AG08396 (cell line): Measurements from ENCODE around the gene KRTAP1-3.
"Not testable (repeated sequence)": the region's sequence is repeated elsewhere in the genome, so short reads cannot be mapped to it uniquely, and the experiment has no call there.

ENCODE experiments used
- DNase-seq: peaks from one replicate; pipeline ENCODE4 v3.0.0; 2012; ENCODE audit warnings: low spot score, mixed read lengths

KRTAP1-3 gene

DNA sequence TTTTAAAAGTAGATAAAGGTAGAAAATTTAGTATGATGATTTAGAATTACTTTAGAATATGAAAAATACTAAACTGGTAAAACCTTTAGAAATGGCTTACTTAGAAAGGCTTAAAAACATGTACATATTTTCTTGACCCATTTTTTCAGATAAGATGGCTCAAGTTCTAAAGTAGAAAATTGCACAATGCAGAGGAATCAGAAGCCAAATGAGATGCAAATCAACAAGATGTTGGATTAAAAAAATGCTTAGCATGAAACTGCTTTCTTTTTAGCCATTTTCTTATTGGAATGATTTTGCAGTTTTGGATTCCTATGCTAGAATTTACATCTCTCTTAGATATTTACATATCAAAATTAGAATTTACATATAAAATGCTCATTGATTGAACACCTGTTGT, 24.2 kb downstream of the KRTAP1-3 start:
- DNase-seq: no peak

- no peak for DNase-seq
Observed at GRCh38 chr17:41009936-41010335, 24.7 kb downstream of the KRTAP1-3 start.

DNA sequence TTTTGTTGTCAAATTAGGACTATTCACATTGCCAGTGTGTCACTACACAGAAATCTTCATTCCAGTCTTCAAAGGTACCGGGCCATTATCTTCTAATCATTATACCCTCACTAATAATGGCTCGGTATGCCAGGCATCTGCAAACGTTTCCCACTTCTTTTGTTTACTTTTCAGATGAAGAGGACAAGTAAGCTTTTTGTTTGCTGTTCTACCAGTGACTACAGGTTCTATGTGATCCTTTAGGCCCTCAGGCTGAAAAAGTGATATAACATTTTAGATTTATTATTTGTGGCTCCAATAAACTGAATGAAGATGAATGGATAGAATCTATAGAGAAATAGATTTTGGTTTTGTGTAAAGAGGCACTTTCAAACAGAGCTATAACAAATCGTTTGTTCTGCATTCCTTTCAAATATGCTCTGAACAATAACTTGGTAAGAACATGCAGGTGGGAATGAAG, 25.3 kb downstream of the KRTAP1-3 start:
- no peak for DNase-seq

DNA sequence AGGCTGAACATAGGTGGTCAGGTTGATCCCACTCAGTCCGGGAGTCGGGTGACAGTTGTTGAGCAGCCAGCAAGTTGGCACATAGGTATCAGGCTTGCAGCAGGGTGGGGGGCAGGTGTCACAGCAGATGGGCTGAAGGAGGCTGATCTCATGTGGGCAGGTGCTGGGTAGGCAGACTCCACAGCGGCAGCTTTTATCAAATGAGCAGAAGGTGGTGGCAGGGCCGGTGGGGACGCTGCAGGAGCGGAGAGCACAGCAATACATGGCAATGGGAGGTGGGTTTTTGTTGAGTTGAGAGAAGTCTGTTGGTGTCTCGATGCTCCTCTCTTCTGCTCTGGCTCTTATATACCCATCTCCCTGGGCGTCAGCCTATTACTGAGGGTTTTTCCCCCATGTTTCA, 25.9 kb downstream of the KRTAP1-3 start, which contains the start of gene KRTAP3-1:
Gene KRTAP3-1, minus strand, starts transcription at position 318 of the 400 bp plus-strand sequence. Its CDS starts 54 bp downstream, at position 264.
- DNase-seq: no peak

GRCh38 chr17:41004397-41004796, 30.3 kb downstream of the KRTAP1-3 start:
- DNase-seq: no peak

GRCh38 chr17:41003926-41004325, 30.7 kb downstream of the KRTAP1-3 start:
- DNase-seq: no peak

- no peak for DNase-seq
Observed at GRCh38 chr17:41002814-41003213, 31.9 kb downstream of the KRTAP1-3 start.

- DNase-seq: no peak
Observed at GRCh38 chr17:41001795-41002194, 32.9 kb downstream of the KRTAP1-3 start.

- DNase-seq: not testable (repeated sequence)
Observed at GRCh38 chr17:40999563-40999962, 35.1 kb downstream of the KRTAP1-3 start, which contains the start of gene KRTAP3-2. TSS of gene KRTAP3-2 (minus strand) at chr17:40999906. CDS start at chr17:40999853, 53 bp downstream.

- DNase-seq: no peak
Observed at GRCh38 chr17:40997361-40997760, 37.3 kb downstream of the KRTAP1-3 start.

GRCh38 chr17:40996829-40997228, 37.8 kb downstream of the KRTAP1-3 start:
- no peak for DNase-seq

DNA sequence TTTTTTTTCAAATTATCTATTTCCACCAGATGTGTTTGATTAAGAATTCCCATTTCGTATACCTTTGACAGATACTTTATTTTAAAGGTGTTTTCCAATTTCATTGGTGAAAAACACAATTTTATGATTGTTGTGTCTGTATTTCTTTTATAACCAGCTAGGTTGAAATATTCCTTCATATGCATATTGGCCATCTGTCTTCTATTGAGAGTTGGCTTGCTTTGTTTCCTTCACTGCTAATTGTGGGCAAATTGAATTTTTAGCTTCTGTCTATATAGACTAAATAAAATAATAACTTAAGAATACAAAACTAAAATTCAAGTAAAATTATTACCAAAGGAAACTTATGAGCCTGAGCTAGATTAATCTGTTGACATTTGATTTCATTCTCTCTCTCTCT, 39.6 kb downstream of the KRTAP1-3 start:
- DNase-seq: no peak

DNA sequence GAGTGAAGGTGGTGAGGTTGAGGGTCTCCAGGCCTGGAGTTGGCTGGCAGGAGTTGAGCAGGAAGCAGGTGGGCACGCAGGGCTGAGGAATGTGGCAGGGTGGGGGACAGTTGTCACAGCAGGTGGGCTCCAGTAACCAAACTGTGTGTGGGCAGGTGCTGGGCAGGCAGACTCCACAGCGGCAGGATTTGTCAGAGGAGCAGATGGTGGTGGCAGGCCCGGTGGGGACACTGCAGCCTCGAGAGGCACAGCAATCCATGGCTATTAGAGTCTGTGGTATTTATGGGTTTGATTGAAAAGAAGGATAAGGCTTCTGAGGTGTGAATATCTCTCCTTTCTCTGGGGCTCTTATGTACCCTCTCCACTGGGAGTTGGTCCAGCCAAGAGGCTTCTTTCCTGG, 40.8 kb downstream of the KRTAP1-3 start, which contains the start of gene KRTAP3-3:
Gene KRTAP3-3, minus strand, starts transcription at position 326 of the 400 bp plus-strand sequence. Its CDS starts 67 bp downstream, at position 259.
- DNase-seq: no peak

DNA sequence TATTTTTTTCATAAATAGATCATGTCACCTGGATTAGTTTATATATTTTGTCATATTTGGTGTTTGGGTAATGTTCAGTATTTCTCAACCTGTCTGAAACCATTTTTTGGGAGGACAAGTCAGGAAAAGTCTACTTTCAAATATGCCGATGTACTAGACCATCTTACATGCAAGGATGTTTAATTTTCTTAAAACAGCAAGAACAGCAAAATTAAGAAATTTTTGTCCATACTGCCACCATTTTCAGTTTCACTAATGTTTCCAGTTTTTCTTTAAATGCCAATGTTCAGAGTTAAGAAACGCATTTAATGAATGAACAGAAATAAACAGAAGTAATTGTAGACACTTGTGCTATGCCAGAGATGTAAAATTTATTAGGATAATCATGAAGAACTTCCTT, 41.6 kb downstream of the KRTAP1-3 start:
- no peak for DNase-seq

DNA sequence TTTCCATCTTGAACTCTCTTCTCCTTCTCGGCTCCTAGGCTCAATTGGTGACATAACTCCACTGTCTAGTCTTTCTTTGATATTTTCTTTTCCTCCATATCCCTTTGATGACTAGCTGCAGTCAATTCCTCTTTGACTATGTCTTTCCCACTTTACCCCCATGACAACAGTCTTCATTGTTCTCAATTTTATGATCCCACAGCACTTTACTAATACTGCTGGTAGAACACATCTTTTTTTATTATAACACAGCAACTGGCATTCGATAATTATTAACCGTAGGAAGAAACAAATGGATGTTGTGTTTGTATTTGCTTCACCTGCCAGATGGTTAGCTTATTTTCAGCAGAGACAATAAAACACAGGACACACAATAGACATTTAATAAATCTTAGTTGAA, 42.0 kb downstream of the KRTAP1-3 start:
- DNase-seq: no peak

GRCh38 chr17:40986920-40987319, 47.8 kb downstream of the KRTAP1-3 start:
- DNase-seq: no peak

DNA sequence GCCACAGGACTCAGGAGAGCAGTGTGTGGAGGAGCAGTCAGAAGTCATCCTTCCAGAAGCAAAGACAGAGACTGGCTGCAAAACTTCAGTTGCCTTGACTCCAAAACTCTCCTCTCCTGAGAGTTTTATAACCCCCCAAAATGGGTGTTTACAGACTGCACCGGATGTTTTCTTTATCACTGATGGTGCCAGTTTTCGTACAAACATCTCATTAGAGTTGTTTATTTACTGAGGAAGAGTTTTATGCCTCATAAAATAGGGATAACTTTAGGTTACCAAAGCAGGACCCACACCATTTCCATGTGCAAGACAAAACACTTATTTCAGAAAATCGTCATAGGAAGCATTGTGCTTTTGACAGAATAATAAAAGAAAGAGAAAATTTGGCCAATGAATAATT, 50.4 kb downstream of the KRTAP1-3 start, which contains the start of gene KRT40:
Gene KRT40, minus strand, starts transcription at position 101 of the 400 bp plus-strand sequence. Its CDS starts 53 bp downstream, at position 48.
- DNase-seq: no peak
